HG03060 (cell line): ENCODE results near the gene OR1C1.
"Not testable (repeated sequence)": the region's sequence is repeated elsewhere in the genome, so short reads cannot be mapped to it uniquely, and the experiment has no call there.

Experiments used
- ATAC-seq: cut with Tn5 transposase; IDR thresholded peaks from one replicate; pipeline ENCODE4 v1.9.1; 2021; ENCODE audit warnings: low read depth, moderate number of reproducible peaks; ENCODE audit not compliant: unreplicated experiment

The OR1C1 gene

GRCh38 chr1:247760456-247760855 is at the start of gene OR1C1:
TSS of gene OR1C1 (minus strand) at chr1:247760556. CDS start at chr1:247758406, 2,150 bp downstream.
- ATAC-seq: no peak

- ATAC-seq: no peak
Observed at GRCh38 chr1:247797518-247797917, 37.2 kb upstream of the OR1C1 start.

GRCh38 chr1:247769603-247770002 is 9.2 kb upstream of the OR1C1 start:
- ATAC-seq: no peak

- ATAC-seq: not testable (repeated sequence)
Observed at GRCh38 chr1:247754311-247754710, 6.0 kb downstream of the OR1C1 start.

GRCh38 chr1:247749870-247750269 is 10.5 kb downstream of the OR1C1 start:
- no peak for ATAC-seq

GRCh38 chr1:247748041-247748440 is 12.3 kb downstream of the OR1C1 start, which contains the start of gene OR14A2:
TSS of gene OR14A2 (minus strand) at chr1:247748141.
- no peak for ATAC-seq

- ATAC-seq: no peak
Observed at GRCh38 chr1:247747616-247748015, 12.7 kb downstream of the OR1C1 start.

GRCh38 chr1:247746391-247746935 is 13.9 kb downstream of the OR1C1 start:
- no peak for ATAC-seq

- not testable (repeated sequence) for ATAC-seq
Observed at GRCh38 chr1:247742215-247742760, 18.1 kb downstream of the OR1C1 start.

- no peak for ATAC-seq
Observed at GRCh38 chr1:247741756-247742155, 18.6 kb downstream of the OR1C1 start.

- no peak for ATAC-seq
Observed at GRCh38 chr1:247740721-247741120, 19.6 kb downstream of the OR1C1 start.

GRCh38 chr1:247738315-247738714 is 22.0 kb downstream of the OR1C1 start, which contains the start of gene OR14K1:
TSS of gene OR14K1 (plus strand) at chr1:247738615. CDS start at chr1:247738615, 0 bp downstream.
- no peak for ATAC-seq

- no peak for ATAC-seq
Observed at GRCh38 chr1:247721222-247721621, 39.1 kb downstream of the OR1C1 start.

- no peak for ATAC-seq
Observed at GRCh38 chr1:247716546-247716945, 43.8 kb downstream of the OR1C1 start, which contains the start of gene OR6F1. TSS of gene OR6F1 (minus strand) at chr1:247716646. CDS start at chr1:247712755, 3,891 bp downstream.

- no peak for ATAC-seq
Observed at GRCh38 chr1:247713753-247714152, 46.6 kb downstream of the OR1C1 start.

- not testable (repeated sequence) for ATAC-seq
Observed at GRCh38 chr1:247710681-247711080, 49.7 kb downstream of the OR1C1 start.
